GM23338 (cell line): ENCODE results near the gene AFAP1. TPM values are rescaled to one million over a fixed set of nuclear protein-coding genes. Genes with fewer than 3 reads are reported as not detected.

ENCODE experiments used
- ATAC-seq: fragments of 200-7000 bp; cut with Tn5 transposase; 3 replicates; pipeline ENCODE4 v1.9.1; 2020
- DNase-seq: peaks from one replicate; pipeline ENCODE4 v3.0.0-alpha.2; 2015; ENCODE audit warnings: low spot score
- H2AFZ ChIP-seq: fragments of 200-600 bp; sonication (generic); 2 replicates; pipeline ENCODE4 v1.8.0; 2016; ENCODE audit warnings: antibody characterized with exemption, mild to moderate bottlenecking, moderate library complexity
- H3F3A ChIP-seq: fragments of 200-600 bp; sonication (generic); replicated peaks from 2 replicates; pipeline ENCODE4 v1.8.0; 2017; ENCODE audit warnings: antibody characterized with exemption, mixed run types, low read depth
- H3K27ac ChIP-seq: fragments of 200-600 bp; sonication (generic); 2 replicates; pipeline ENCODE4 v1.6.1; 2016; ENCODE audit warnings: low read depth
- H3K27me3 ChIP-seq: fragments of 200-600 bp; sonication (generic); 2 replicates; pipeline ENCODE4 v1.8.0; 2016; ENCODE audit warnings: mild to moderate bottlenecking, mixed run types, moderate library complexity; ENCODE audit not compliant: insufficient read depth
- H3K36me3 ChIP-seq: fragments of 200-600 bp; sonication (generic); 2 replicates; pipeline ENCODE4 v1.8.0; 2016; ENCODE audit warnings: mild to moderate bottlenecking; ENCODE audit not compliant: insufficient read depth
- H3K4me1 ChIP-seq: fragments of 200-600 bp; sonication (generic); 2 replicates; pipeline ENCODE4 v1.8.0; 2016; ENCODE audit warnings: mild to moderate bottlenecking, moderate library complexity; ENCODE audit not compliant: insufficient read depth
- H3K4me2 ChIP-seq: fragments of 200-600 bp; sonication (generic); 2 replicates; pipeline ENCODE4 v1.7.1; 2017; ENCODE audit warnings: mixed run types
- H3K4me3 ChIP-seq: fragments of 200-600 bp; sonication (generic); 2 replicates; pipeline ENCODE4 v1.6.1; 2016; ENCODE audit warnings: mixed run types
- H3K79me2 ChIP-seq: fragments of 200-600 bp; sonication (generic); replicated peaks from 2 replicates; pipeline ENCODE4 v1.8.0; 2017; ENCODE audit warnings: mild to moderate bottlenecking; ENCODE audit not compliant: insufficient read depth
- H3K9me2 ChIP-seq: fragments of 200-600 bp; sonication (generic); 2 replicates; pipeline ENCODE4 v1.8.0; 2017; ENCODE audit not compliant: insufficient read depth
- H4K20me1 ChIP-seq: fragments of 200-600 bp; sonication (generic); replicated peaks from 2 replicates; pipeline ENCODE4 v1.8.0; 2017; ENCODE audit warnings: mild to moderate bottlenecking; ENCODE audit not compliant: insufficient read depth
- H3K27ac Mint-ChIP-seq: 2 replicates; pipeline ENCODE4 v1.8.0; 2020; ENCODE audit warnings: inconsistent platforms, mild to moderate bottlenecking, moderate library complexity, mixed read lengths
- H3K27me3 Mint-ChIP-seq: 3 replicates; pipeline ENCODE4 v1.8.0; 2022; ENCODE audit warnings: low read depth, mild to moderate bottlenecking, moderate library complexity, mixed read lengths, inconsistent platforms; ENCODE audit not compliant: insufficient read depth, poor library complexity
- H3K36me3 Mint-ChIP-seq: 3 replicates; pipeline ENCODE4 v1.8.0; 2021; ENCODE audit warnings: low read depth, mild to moderate bottlenecking, inconsistent platforms, moderate library complexity, mixed read lengths
- H3K4me1 Mint-ChIP-seq: 3 replicates; pipeline ENCODE4 v1.8.0; 2020; ENCODE audit warnings: mild to moderate bottlenecking, inconsistent platforms, mixed read lengths
- H3K4me3 Mint-ChIP-seq: 3 replicates; pipeline ENCODE4 v1.8.0; 2021; ENCODE audit warnings: moderate library complexity, mild to moderate bottlenecking, inconsistent platforms, mixed read lengths
- H3K9me3 Mint-ChIP-seq: 3 replicates; pipeline ENCODE4 v1.8.0; 2020; ENCODE audit warnings: moderate library complexity, mild to moderate bottlenecking, inconsistent platforms, mixed read lengths
- CTCF ChIP-seq, 2 experiments: fragments of 200-600 bp in 1 of 2; sonication (generic) in 1 of 2; conservative IDR thresholded peaks; 2 replicates each; pipeline versions ENCODE4 v1.5.1 to v1.6.1; 2016 to 2017; ENCODE audit warnings: antibody characterized with exemption in 2 of 2, low read depth in 2 of 2, mild to moderate bottlenecking in 2 of 2, moderate library complexity in 1 of 2
- ETS1 ChIP-seq: IDR thresholded peaks from 2 replicates; pipeline ENCODE4 v1.6.1; 2016; ENCODE audit warnings: antibody characterized with exemption
- NANOG ChIP-seq: IDR thresholded peaks from 2 replicates; pipeline ENCODE4 v1.6.1; 2016; ENCODE audit warnings: antibody characterized with exemption, borderline replicate concordance
- STAT1 ChIP-seq: IDR thresholded peaks from one replicate; pipeline ENCODE4 v1.6.1; 2016; ENCODE audit warnings: antibody characterized with exemption; ENCODE audit not compliant: unreplicated experiment
- ZNF114 ChIP-seq: fragments of 250-450 bp; sonication (Bioruptor Pico); IDR thresholded peaks from 2 replicates; pipeline ENCODE4 v1.5.0; 2020; ENCODE audit warnings: mild to moderate bottlenecking, moderate library complexity
- ZNF331 ChIP-seq: fragments of 250-450 bp; sonication (Bioruptor Pico); IDR thresholded peaks from 2 replicates; pipeline ENCODE4 v1.5.0; 2020; ENCODE audit warnings: low read depth, mild to moderate bottlenecking, moderate library complexity
- ZNF462 ChIP-seq: fragments of 250-450 bp; sonication (Bioruptor Pico); IDR thresholded peaks from 2 replicates; pipeline ENCODE4 v1.5.0; 2020; ENCODE audit warnings: mild to moderate bottlenecking, moderate library complexity
- polyA plus RNA-seq: library from polyadenylated mRNA; unstranded; fragments of >200 nt; fragmentation: Nextera tagmentation; extraction: Ambion mirVana; gene quantifications from 2 replicates; pipeline ENCODE4 v1.2.1, GENCODE V29; 2016
- total RNA-seq: library from RNA; depleted of rRNA; stranded (reverse); fragments of >200 nt; shearing (Covaris generic); gene quantifications from 2 replicates; pipeline ENCODE4 v1.2.3, GENCODE V29; 2014

AFAP1 gene
- total and polyA plus RNA-seq, 2 experiments from 2014 or later: 6.5 to 21.5 TPM

GRCh38 chr4:7731437-7731836, 208.2 kb downstream of the AFAP1 start:
- Mint-ChIP-seq H3K36me3 (no peaks in the 10 kb centered on the region; the same call in 2 of the 3 replicates), H3K9me3 (no peaks in the 10 kb centered on the region), H3K27ac (no peak overlapping the region), H3K4me3 (no peak overlapping the region), H3K27me3 (peaks cover 2% of the 10 kb centered on the region), H3K4me1 (no peaks in the 10 kb centered on the region; the same call in 2 of the 3 replicates)
- no peak overlapping the region for H2AFZ ChIP-seq
- no peaks in the 10 kb centered on the region for H4K20me1 ChIP-seq
- no peaks in the 10 kb centered on the region for H3K79me2 ChIP-seq
- no peaks in the 10 kb centered on the region for H3K27me3 ChIP-seq
- no peak for TF ChIP-seq ZNF331 (CRISPR knock-in tag)
- TF ChIP-seq NANOG: no peak
- no peak for TF ChIP-seq ZNF114 (CRISPR knock-in tag)
- no peak for TF ChIP-seq ETS1
- no peak for TF ChIP-seq CTCF (conservative IDR thresholded peaks at IDR 0.05; ENCODE audit: low read depth in 2 of 2)
- TF ChIP-seq STAT1: no peak
- no peak for TF ChIP-seq ZNF462 (CRISPR knock-in tag)
- DNase-seq (no peak), ATAC-seq (no peak)
- H3F3A ChIP-seq: no peaks in the 10 kb centered on the region
- H3K4me2 ChIP-seq: no peak overlapping the region
- no peaks in the 10 kb centered on the region for H3K4me1 ChIP-seq
- H3K4me3 ChIP-seq: no peak overlapping the region
- no peaks in the 10 kb centered on the region for H3K36me3 ChIP-seq
- no peaks in the 10 kb centered on the region for H3K9me2 ChIP-seq
- no peak overlapping the region for H3K27ac ChIP-seq
